ENCODE measurements around the gene PRKG1. TPM values are rescaled to one million over a fixed set of nuclear protein-coding genes. Genes with fewer than 3 reads are reported as not detected.
"Not testable (repeated sequence)": the region's sequence is repeated elsewhere in the genome, so short reads cannot be mapped to it uniquely, and the experiment has no call there.

The PRKG1 gene
- total RNA-seq, 2 donors from 2014 or later, result 1.3 to 2.7 TPM

- Histone ChIP-seq H3K36me3 (ENCODE audit: control insufficient read depth, insufficient read depth, low read length) (no peaks in the 10 kb centered on the region), H3K9ac (ENCODE audit: extremely low read depth, low read length, poor library complexity, severe bottlenecking) (no peak overlapping the region), H3K27ac (ENCODE audit: low read depth, low read length) (no peak overlapping the region), H3K4me1 (ENCODE audit: control insufficient read depth, insufficient read depth, low read length) (no peaks in the 10 kb centered on the region), H3K9me3 (ENCODE audit: control insufficient read depth, low read length) (no peaks in the 10 kb centered on the region), H3K27me3 (ENCODE audit: control insufficient read depth, insufficient read depth, low read length, poor library complexity, severe bottlenecking) (no peaks in the 10 kb centered on the region), H3K4me3 (ENCODE audit: low read length) (no peak overlapping the region)
- H3K27ac Mint-ChIP-seq, result no peak overlapping the region
- TF ChIP-seq CTCF (conservative IDR thresholded peaks at IDR 0.05), result no peak
- H3K36me3 Mint-ChIP-seq (ENCODE audit: low read depth), result no peaks in the 10 kb centered on the region
- H3K9me3 Mint-ChIP-seq, result peaks cover 2% of the 10 kb centered on the region
- H3K4me1 Mint-ChIP-seq, result peaks cover 18% of the 10 kb centered on the region
- H3K4me3 Mint-ChIP-seq, result no peak overlapping the region
- H3K27me3 Mint-ChIP-seq (ENCODE audit: insufficient read depth), result no peaks in the 10 kb centered on the region
- 86 to 92% methylated on average over 3 to 4 of the region's 4 CpGs for WGBS, 2 experiments (ENCODE audit: insufficient coverage in 1 of 2, insufficient read length in 1 of 2)
- no peak for DNase-seq
Measured at GRCh38 chr10:51683031-51683691, 608.9 kb downstream of the PRKG1 start.

GRCh38 chr10:51685768-51686167 is 611.5 kb downstream of the PRKG1 start:
- no peaks in the 10 kb centered on the region for H3K4me1 ChIP-seq (ENCODE audit: control insufficient read depth, insufficient read depth, low read length)
- no peak overlapping the region for H3K9ac ChIP-seq (ENCODE audit: extremely low read depth, low read length, poor library complexity, severe bottlenecking)
- no peak overlapping the region for H3K4me3 ChIP-seq (ENCODE audit: low read length)
- H3K27ac Mint-ChIP-seq, result peak overlapping the region; percentile 26
- no peak for DNase-seq
- H3K27me3 ChIP-seq (ENCODE audit: control insufficient read depth, insufficient read depth, low read length, poor library complexity, severe bottlenecking), result no peaks in the 10 kb centered on the region
- no peak overlapping the region for H3K27ac ChIP-seq (ENCODE audit: low read depth, low read length)
- 91% methylated on average over 2 of the region's 2 CpGs; no CpG with 5 or more reads in 1 of the 2 experiments for WGBS, 2 experiments (ENCODE audit: insufficient coverage in 1 of 2, insufficient read length in 1 of 2)
- no peaks in the 10 kb centered on the region for H3K36me3 ChIP-seq (ENCODE audit: control insufficient read depth, insufficient read depth, low read length)
- peaks cover 6% of the 10 kb centered on the region for H3K9me3 ChIP-seq (ENCODE audit: control insufficient read depth, low read length)
- peaks cover 2% of the 10 kb centered on the region for H3K36me3 Mint-ChIP-seq (ENCODE audit: low read depth)
- no peak overlapping the region for H3K4me3 Mint-ChIP-seq
- H3K9me3 Mint-ChIP-seq, result peaks cover 13% of the 10 kb centered on the region
- H3K4me1 Mint-ChIP-seq, result peaks cover 4% of the 10 kb centered on the region
- no peaks in the 10 kb centered on the region for H3K27me3 Mint-ChIP-seq (ENCODE audit: insufficient read depth)
- no peak for TF ChIP-seq CTCF (conservative IDR thresholded peaks at IDR 0.05)

- Histone ChIP-seq H3K4me1 (ENCODE audit: control insufficient read depth, insufficient read depth, low read length) (no peaks in the 10 kb centered on the region), H3K4me3 (ENCODE audit: low read length) (no peak overlapping the region), H3K27ac (ENCODE audit: low read depth, low read length) (no peak overlapping the region), H3K27me3 (ENCODE audit: control insufficient read depth, insufficient read depth, low read length, poor library complexity, severe bottlenecking) (no peaks in the 10 kb centered on the region), H3K9ac (ENCODE audit: extremely low read depth, low read length, poor library complexity, severe bottlenecking) (no peak overlapping the region), H3K36me3 (ENCODE audit: control insufficient read depth, insufficient read depth, low read length) (no peaks in the 10 kb centered on the region), H3K9me3 (ENCODE audit: control insufficient read depth, low read length) (peaks cover 6% of the 10 kb centered on the region)
- no peak overlapping the region for H3K4me3 Mint-ChIP-seq
- peaks cover 4% of the 10 kb centered on the region for H3K4me1 Mint-ChIP-seq
- H3K36me3 Mint-ChIP-seq (ENCODE audit: low read depth), result peaks cover 2% of the 10 kb centered on the region
- WGBS, 2 experiments (ENCODE audit: insufficient coverage in 1 of 2, insufficient read length in 1 of 2), result 82% methylated on average over 1 of the region's 1 CpG; no CpG with 5 or more reads in 1 of the 2 experiments
- DNase-seq, result no peak
- no peaks in the 10 kb centered on the region for H3K27me3 Mint-ChIP-seq (ENCODE audit: insufficient read depth)
- TF ChIP-seq CTCF (conservative IDR thresholded peaks at IDR 0.05), result no peak
- H3K27ac Mint-ChIP-seq, result no peak overlapping the region
- H3K9me3 Mint-ChIP-seq, result peaks cover 13% of the 10 kb centered on the region
Measured at GRCh38 chr10:51687296-51687695, 613.0 kb downstream of the PRKG1 start.

GRCh38 chr10:51688826-51689225 is 614.5 kb downstream of the PRKG1 start:
- H3K4me1 ChIP-seq (ENCODE audit: control insufficient read depth, insufficient read depth, low read length); H3K27me3 Mint-ChIP-seq (ENCODE audit: insufficient read depth); H3K9me3 ChIP-seq (ENCODE audit: control insufficient read depth, low read length); H3K36me3 ChIP-seq (ENCODE audit: control insufficient read depth, insufficient read depth, low read length); H3K9ac ChIP-seq (ENCODE audit: extremely low read depth, low read length, poor library complexity, severe bottlenecking); H3K27ac Mint-ChIP-seq; H3K27ac ChIP-seq (ENCODE audit: low read depth, low read length); H3K4me1 Mint-ChIP-seq; H3K4me3 ChIP-seq (ENCODE audit: low read length); DNase-seq; H3K4me3 Mint-ChIP-seq; H3K36me3 Mint-ChIP-seq (ENCODE audit: low read depth); H3K27me3 ChIP-seq (ENCODE audit: control insufficient read depth, insufficient read depth, low read length, poor library complexity, severe bottlenecking): not testable (repeated sequence)
- peaks cover 13% of the 10 kb centered on the region for H3K9me3 Mint-ChIP-seq
- WGBS, 2 experiments (ENCODE audit: insufficient coverage in 1 of 2, insufficient read length in 1 of 2), result 83 to 100% methylated on average over 2 of the region's 2 CpGs
